ENCODE results near the gene TLX2.
A peak's percentile ranks its signal among the peaks of the same experiment; 100 is the strongest.

The TLX2 gene

GRCh38 chr2:74522516-74522915, 8.3 kb downstream of the TLX2 start:
- Histone ChIP-seq H3K4me1 (ENCODE audit: insufficient read depth, poor library complexity, severe bottlenecking) (peaks cover 2% of the 10 kb centered on the region), H3K27me3 (ENCODE audit: insufficient read depth, poor library complexity, severe bottlenecking) (peaks cover 23% of the 10 kb centered on the region), H3K27ac (ENCODE audit: poor library complexity, severe bottlenecking) (no peak overlapping the region), H3K9me3 (ENCODE audit: severe bottlenecking) (no peaks in the 10 kb centered on the region), H3K4me3 (ENCODE audit: severe bottlenecking) (no peak overlapping the region), H3K36me3 (ENCODE audit: low read depth) (peaks cover 19% of the 10 kb centered on the region)
- ATAC-seq (ENCODE audit: low read depth) (no peak), DNase-seq (ENCODE audit: low spot score) (no peak)
- no peak for TF ChIP-seq CTCF (IDR thresholded peaks at IDR 0.05; ENCODE audit: poor library complexity, severe bottlenecking)

GRCh38 chr2:74524005-74524404, 9.8 kb downstream of the TLX2 start:
- H3K4me3 ChIP-seq (ENCODE audit: severe bottlenecking), result no peak overlapping the region
- H3K27ac ChIP-seq (ENCODE audit: poor library complexity, severe bottlenecking), result no peak overlapping the region
- ATAC-seq (ENCODE audit: low read depth), result no peak
- H3K36me3 ChIP-seq (ENCODE audit: low read depth), result peaks cover 31% of the 10 kb centered on the region
- no peaks in the 10 kb centered on the region for H3K9me3 ChIP-seq (ENCODE audit: severe bottlenecking)
- peaks cover 2% of the 10 kb centered on the region for H3K4me1 ChIP-seq (ENCODE audit: insufficient read depth, poor library complexity, severe bottlenecking)
- peaks cover 10% of the 10 kb centered on the region for H3K27me3 ChIP-seq (ENCODE audit: insufficient read depth, poor library complexity, severe bottlenecking)
- TF ChIP-seq CTCF (IDR thresholded peaks at IDR 0.05; ENCODE audit: poor library complexity, severe bottlenecking), result no peak
- DNase-seq (ENCODE audit: low spot score), result no peak

GRCh38 chr2:74524955-74525716, 10.9 kb downstream of the TLX2 start:
- Histone ChIP-seq H3K9me3 (ENCODE audit: severe bottlenecking) (no peaks in the 10 kb centered on the region), H3K27ac (ENCODE audit: poor library complexity, severe bottlenecking) (no peak overlapping the region), H3K4me3 (ENCODE audit: severe bottlenecking) (no peak overlapping the region), H3K36me3 (ENCODE audit: low read depth) (peaks cover 31% of the 10 kb centered on the region), H3K27me3 (ENCODE audit: insufficient read depth, poor library complexity, severe bottlenecking) (no peaks in the 10 kb centered on the region), H3K4me1 (ENCODE audit: insufficient read depth, poor library complexity, severe bottlenecking) (peaks cover 2% of the 10 kb centered on the region)
- no peak for TF ChIP-seq CTCF (IDR thresholded peaks at IDR 0.05; ENCODE audit: poor library complexity, severe bottlenecking)
- DNase-seq (ENCODE audit: low spot score), result peak; percentile 36
- no peak for ATAC-seq (ENCODE audit: low read depth)

DNA sequence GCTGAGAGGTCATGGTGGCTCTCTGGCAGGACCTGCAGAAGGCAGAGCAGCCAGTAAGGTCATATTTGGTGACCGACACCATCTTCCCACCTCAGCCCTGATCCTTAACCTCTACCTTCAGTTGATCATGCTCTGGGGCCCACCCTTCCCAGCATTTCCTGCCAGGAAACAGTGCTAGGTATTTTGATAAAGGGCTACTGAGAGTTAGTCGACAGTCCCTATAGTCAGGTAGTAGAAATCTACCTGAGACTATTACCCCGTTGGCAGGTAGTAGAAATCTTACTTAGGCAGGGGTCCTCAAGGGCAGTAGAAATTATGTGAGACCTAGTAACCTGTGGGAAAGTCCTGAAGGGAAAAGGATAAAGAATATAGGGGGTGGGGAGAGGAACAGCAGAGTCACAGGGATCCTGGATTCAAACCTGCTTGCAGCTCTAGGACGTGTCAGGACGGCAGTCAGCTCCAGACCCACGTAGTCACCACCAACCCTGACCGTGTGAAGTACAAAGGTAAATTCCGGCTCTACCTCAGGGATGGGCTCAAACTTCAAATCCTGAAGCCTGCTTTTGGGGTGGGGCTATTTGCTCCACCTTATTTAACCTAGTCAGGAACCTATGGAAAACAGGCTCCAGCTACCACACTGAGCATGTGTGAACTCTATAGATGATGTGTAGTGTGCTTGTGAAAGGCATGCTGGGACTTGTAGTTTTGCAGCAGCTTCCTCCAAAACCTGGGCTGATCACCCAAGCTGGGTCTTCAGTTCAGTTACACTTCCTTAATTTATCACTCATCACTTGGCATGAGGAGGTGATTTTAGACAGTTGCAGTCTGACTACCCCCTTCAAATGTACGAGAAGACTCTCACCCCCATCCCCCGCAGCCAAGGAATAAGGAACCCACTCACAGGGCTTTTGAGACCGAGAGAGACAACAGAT, 11.7 kb downstream of the TLX2 start, which contains the start of gene DQX1:
TSS of gene DQX1 (minus strand) at position 515 of the 932 bp plus-strand sequence. CDS start at position 13, 502 bp downstream.
- DNase-seq (ENCODE audit: low spot score) (no peak), ATAC-seq (ENCODE audit: low read depth) (peak; percentile 30)
- TF ChIP-seq CTCF (IDR thresholded peaks at IDR 0.05; ENCODE audit: poor library complexity, severe bottlenecking), result no peak
- Histone ChIP-seq H3K36me3 (ENCODE audit: low read depth) (peaks cover 31% of the 10 kb centered on the region), H3K27ac (ENCODE audit: poor library complexity, severe bottlenecking) (no peak within 1 kb of the TSS), H3K4me3 (ENCODE audit: severe bottlenecking) (no peak within 1 kb of the TSS), H3K27me3 (ENCODE audit: insufficient read depth, poor library complexity, severe bottlenecking) (no peaks in the 10 kb centered on the region), H3K4me1 (ENCODE audit: insufficient read depth, poor library complexity, severe bottlenecking) (peaks cover 2% of the 10 kb centered on the region), H3K9me3 (ENCODE audit: severe bottlenecking) (no peaks in the 10 kb centered on the region)
